GM19452 (cell line): ENCODE results near the gene GOLGA3.
"Not testable (repeated sequence)": the region's sequence is repeated elsewhere in the genome, so short reads cannot be mapped to it uniquely, and the experiment has no call there.

Source experiments
- ATAC-seq: cut with Tn5 transposase; IDR thresholded peaks from one replicate; pipeline ENCODE4 v1.9.1; 2021; ENCODE audit not compliant: unreplicated experiment

The GOLGA3 gene

DNA sequence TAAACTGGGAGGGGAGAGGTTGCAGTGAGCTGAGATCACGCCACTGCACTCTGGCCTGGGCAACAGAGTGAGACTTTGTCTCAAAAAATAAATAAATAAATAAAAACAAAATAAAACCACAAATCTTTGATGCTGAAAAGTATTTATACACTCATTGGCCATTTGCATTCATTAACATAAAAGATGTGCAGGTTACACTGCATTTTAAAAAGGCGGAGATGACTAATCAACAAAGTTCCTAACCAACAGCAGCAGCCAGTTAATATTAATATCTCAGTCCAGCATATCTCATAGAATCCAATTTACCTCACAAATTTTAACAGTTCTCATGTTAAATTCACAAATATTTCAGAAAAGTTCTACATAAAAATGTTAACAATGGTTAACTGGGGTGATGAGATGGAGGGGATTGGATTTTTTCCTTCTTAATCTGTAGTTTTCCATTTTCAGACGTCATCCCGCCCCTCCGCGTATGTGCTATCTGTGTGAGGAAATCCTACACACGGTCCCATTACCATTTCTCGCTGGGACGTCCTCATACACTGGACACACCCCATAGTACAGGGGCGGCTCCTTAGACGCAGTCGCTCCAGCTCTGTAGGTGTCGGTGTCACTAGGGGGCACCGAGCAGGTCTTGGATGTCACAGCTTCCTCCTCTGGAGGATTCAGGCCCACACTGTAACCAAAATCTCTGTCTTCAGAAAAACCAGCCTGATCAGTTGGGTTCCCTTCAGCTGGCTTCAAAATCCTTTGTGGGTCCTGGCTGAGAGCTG lies 74.3 kb downstream of the GOLGA3 start:
- no peak for ATAC-seq

DNA sequence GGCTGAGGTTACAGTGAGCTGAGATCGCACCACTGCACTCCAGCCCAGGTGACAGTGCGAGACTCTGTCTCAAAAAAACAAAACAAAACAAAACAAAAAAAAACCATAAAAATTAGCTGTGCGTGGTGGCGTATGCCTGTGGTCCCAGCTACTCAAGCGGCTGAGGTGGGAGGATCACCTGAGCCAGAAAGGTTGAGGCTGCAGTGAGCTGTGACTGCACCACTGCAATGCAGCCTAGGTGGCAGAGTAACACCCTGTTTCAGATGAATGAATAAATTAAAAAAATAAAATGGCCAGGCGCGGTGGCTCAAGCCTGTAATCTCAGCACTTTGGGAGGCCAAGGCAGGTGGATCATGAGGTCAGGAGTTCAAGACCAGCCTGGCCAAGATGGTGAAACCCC lies 75.0 kb downstream of the GOLGA3 start:
- ATAC-seq: not testable (repeated sequence)

DNA sequence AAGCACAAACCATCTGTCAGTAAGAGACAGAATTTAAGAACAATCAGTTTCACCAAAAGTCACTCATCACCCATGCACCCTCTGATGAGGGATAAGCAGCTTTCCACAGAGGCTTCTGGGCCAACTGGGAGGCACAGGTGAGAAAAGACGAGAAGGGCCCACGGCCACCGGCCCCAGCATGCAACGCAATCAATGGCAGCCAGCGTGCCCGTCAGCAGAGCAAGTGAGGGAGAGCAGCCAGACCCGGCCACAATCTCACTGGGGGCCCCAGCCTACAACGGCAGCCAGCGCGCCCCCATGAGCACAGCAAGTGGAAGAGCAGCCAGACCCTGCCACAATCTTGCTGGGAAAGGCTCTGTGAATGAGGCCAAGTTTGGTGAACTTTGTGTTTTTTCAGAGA lies 80.3 kb downstream of the GOLGA3 start:
- no peak for ATAC-seq

DNA sequence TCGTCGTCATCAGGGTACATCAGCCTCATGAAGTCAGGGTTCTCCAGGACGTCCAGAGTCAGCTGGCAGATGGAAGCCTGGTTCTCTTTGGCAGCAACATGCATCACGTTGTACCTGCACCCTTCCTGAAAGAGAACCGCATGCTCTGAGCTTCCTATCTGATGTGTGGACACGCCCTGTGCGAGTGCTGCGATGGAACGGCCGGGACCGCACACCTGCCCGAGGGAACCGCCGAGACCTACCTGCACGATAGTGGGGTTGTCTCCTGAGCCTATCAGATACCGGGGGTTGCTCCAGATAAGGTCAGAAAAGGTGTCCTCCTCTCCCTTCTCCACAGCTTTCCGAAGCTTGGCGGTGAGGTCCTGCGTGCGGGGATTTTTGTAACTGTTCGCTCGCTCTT lies 80.8 kb downstream of the GOLGA3 start:
- no peak for ATAC-seq

DNA sequence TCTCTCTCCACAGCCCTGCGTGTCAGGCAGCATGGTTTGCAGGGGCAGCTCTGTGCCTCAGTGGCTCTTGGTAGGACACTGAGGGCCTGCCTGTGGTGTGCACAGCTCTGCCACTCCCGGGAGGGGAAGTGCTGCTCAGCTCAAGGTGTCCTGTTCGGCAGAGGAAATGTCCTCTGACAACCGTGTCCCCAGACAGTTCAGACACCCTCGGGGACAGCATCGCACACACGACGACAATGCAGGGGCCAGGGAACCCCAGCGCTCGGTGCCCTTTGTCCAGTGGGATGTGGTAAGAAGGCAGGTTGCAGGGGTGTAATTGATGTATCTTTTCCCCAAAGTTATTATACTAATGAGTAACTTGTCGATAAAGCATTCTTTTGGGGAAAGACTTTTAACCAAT lies 81.3 kb downstream of the GOLGA3 start:
- no peak for ATAC-seq

DNA sequence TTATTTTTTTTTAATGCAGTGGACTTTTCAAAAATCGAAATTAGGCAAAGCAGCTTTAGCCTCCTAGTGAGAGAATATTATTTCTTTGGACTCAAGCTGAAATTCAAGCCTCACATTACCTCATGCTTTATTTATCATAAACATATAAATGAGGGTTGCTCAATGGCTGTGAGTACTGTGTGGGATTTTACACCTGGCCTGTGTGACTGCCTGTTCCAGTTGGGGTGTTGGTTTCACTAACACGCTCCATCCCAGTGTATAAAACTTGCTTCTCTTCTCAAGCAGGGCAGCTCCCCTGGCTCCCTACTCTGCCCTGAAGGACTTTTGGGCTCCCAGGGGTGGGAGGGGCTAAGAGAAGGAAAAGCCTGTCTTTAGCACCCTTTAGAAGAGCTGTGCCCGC lies 82.1 kb downstream of the GOLGA3 start:
- no peak for ATAC-seq

DNA sequence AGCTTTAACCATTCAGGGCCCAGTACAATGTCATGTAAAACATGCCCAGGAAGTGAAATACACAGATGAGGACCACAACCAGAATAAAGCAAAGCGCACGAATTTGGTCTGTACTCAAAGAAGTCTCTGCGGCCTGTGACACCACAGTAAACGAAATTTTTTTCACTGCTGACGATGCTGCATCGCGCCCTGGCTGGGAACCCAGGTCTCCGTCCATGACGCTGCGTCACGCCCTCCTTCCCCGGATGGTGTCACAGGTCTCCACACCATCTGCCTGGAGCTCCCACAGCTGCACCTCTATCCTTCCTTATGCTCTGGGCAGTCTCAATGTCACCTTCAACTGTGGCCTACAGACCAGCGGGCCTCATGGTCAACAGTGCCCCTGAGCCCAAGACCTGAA lies 84.8 kb downstream of the GOLGA3 start:
- ATAC-seq: no peak

DNA sequence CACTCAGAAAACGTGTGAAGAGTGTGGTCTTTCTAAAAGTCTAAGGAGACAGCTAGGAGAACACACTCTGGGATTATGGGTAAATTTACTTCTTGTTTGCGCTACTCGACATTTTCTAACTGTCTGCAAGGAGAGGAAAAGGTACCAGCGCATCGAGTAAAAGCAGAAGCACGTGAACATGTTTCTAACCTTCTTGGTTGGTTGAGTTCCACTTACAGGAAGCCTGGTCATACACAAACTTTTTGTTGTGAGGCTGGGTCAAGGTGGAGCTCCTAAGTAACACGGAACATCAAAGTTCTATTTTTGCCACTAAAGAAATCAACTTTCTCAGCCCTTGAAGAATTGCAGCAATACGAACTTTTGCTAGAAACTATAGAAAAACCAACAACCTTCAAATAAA lies 87.0 kb downstream of the GOLGA3 start:
- ATAC-seq: no peak

DNA sequence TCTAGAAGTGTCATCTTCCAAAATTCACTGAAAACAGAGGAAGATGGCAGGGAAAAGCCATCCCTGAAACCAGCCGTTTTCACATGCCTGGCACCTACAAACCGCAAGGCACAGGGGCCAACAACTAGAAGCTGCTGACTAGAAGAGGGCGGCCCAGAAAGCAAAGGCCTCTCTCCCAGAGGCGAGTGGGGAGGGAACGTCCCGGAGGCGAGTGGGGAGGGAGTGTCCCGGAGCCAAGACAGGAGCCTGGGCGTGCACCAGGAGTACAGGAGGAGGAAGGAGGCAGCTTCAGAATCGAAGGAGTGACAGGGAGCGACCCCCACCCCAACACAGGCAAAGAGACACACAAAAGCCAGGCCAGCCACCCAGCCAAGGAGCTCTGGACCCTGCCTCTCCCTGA lies 88.0 kb downstream of the GOLGA3 start:
- ATAC-seq: no peak

DNA sequence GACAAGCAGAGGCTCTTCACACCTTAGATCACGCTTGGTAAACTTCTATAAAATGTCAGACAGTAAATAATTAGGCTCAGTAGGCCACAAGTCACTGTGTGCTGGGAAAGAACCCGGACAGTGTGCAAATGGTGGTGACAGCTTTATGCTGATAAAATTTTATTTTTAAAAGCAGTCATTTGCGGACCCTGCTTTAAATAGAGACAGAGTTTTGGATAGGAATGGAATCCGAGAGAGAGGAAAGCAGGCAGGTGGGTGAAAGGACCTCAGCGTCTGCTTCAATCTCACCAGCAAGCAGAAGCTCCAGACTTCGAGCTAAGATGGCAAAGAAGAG lies 88.4 kb downstream of the GOLGA3 start:
- ATAC-seq: no peak

DNA sequence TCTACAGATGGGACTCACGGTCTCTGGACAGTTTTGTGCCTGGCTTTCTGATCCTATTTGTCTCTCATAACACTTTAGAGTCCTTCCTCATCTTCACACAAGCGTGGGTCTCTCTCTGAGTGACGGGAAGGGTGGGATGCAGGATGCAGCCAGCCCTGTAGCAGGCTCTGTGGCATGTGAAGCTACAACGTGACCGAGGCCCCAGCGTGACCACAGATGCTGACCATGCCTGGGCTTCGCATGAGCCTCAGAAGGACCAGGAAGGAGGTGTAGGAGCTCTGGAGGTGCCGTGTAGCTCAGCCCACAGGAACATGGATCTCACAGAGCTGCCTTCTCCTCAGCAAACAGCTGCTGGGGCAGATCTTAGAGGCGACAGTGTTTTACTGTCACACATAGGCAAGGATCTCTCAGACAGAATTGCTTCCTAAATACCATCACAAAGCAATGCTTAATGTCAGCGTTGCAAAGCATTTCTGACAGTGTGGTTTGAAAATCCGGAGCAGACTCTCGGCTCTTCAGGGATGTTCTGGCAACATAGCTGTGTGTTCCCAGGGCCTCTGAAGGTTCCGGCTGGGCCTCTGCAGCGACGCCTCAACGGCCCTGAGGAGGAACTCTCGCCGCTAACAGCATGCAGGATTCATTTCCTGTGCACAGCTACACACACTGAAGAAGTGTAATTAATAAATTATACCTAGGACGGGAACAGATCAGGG lies 88.9 kb downstream of the GOLGA3 start:
- no peak for ATAC-seq

DNA sequence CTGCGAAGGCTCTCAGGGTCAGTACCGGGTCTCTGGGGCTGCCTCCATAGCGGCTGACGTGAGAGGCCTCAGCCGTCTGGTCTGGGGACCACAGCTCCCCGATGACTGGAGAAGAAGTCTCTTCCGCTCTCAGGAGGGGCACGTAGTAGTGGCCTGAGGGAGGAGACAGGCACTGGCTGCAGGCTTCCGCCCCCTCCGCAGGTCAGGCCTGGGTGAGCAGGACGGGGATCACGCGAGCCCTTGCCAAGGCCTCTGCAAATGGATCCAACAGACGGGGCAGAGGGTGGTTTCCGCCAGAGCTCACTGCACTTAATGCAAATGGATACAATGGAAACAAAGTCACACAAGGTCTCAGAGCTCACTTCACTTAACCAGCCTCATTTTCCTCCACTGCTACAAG lies 91.8 kb downstream of the GOLGA3 start:
- ATAC-seq: no peak

DNA sequence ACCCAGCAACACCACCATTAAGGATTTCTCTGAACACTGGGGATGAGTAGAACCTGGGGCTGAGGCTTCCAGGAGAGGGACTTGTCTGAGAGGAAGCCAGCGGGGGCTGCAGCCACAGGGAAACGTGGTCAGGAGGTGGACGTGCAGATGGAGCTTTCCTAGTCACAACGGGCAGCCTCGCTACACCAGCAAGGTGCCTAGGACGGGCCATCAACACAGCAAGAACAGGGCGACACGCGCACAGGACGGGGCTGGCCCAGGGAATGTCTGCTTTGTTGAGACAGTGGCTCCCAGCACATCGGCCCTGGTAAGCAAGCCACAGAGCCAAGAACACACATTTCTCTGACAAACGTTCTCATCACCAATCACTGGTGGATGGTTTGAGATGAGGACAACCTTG lies 92.3 kb downstream of the GOLGA3 start:
- no peak for ATAC-seq

DNA sequence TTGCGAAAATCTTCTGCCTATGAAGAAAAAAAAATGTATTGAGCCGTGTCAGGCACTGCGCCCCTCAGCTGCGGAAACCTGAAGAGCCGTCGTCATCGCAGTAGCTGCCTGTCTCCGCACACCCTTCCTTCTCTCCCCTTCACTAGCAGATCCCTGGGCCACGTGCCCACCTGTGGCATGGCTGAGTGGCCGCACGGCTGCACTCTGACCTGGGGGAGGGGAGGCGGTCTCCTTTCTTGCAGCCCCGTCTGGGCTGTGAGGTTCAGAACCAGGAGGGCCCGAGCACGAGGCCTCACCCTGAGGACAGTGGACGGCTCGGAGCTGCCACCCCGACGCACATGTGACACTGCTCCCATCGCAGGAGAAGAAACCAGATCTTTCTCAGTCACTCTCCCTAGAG lies 93.2 kb downstream of the GOLGA3 start:
- no peak for ATAC-seq

DNA sequence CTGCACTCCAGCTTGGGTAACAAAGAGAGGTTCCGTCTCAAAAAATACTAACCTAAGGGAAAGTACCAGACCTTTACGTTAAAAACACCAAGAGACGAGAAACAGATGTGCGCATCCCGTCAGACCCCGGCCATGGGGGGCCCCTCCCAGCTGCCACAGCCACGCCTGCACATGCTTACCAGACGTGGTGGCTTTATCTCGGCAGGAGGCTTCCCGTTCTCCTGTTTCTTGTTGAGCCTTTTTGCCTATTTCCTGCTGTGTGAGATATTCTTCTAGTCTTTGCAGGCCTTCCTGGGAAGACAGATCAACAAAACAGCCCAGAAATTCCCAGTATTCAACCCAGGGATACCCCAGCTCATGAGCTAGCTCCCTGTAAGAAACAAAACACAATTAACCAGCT lies 94.5 kb downstream of the GOLGA3 start:
- ATAC-seq: no peak

DNA sequence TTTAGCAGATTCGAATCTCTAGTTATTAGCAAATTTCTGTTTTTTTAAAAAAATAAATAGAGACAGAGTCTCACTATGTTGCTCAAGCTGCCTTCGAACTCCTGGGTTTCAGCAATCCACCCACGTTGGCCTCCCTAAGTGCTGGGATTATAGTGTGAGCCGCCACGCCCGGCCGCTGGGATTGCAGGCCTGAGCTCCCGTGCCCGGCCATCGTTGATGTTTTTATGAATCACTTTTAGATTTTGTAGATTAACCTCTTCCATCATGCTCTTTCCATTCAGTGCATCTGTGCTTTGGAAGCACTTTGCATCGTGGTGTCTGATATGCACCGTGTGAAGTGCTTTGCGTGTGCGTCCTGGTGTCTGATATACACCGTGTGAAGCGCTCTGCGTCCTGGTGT lies 97.1 kb downstream of the GOLGA3 start:
- ATAC-seq: no peak

DNA sequence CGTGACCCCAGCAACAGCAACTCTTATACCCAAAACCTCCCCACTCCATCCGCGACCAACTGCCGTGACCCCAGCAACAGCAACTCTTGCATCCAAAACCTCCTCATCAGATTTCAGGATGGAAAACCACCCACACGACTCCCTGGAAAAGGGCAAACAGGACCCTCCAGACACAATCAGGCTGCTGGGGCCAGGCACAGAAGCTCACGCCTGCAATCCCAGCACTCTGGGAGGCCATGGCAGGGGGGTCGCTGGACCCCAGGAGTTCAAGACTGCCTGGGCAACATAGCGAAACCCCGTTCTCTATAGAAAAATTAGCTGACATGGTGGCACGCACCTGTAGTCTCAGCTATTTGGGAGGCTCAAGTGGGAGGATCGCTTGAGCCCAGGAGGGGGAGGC lies 98.3 kb downstream of the GOLGA3 start:
- no peak for ATAC-seq

DNA sequence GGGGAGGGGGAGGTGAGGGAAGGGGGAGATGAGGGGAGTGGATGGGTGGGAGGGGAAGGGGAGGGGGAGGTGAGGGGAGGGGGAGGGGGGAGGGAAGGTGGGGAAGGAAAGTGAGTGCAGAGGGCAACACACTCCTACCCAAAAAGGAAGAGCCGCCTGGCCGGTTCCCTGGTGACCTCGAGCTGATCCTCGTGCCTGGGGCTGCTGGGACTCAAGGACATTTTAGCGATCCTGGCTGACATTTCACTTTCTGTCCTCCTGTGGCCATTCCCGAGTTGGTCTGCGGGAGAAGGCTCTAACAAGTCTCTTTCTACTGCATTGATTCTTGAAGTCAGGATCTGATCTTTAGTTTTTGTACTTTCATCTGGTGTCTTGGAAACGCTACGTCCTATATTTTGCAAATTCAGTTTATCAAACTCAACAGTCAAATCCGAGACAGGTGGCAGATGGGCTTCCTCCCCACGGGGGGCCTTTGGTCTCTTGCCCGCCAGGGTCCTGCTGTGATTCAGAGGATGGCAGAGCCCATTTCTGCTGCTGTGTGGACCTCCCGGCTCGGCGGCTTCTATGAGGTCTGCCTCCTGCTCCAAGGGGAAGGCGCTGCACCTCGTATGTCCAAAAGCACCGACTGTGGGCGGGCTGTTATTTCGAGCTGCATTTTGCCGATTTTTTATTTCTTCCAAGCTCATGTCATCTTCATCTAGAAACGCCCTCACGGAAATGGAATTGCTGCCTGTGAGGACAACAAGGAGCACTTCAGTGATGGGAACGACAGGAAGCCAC lies 98.9 kb downstream of the GOLGA3 start:
- ATAC-seq: no peak

DNA sequence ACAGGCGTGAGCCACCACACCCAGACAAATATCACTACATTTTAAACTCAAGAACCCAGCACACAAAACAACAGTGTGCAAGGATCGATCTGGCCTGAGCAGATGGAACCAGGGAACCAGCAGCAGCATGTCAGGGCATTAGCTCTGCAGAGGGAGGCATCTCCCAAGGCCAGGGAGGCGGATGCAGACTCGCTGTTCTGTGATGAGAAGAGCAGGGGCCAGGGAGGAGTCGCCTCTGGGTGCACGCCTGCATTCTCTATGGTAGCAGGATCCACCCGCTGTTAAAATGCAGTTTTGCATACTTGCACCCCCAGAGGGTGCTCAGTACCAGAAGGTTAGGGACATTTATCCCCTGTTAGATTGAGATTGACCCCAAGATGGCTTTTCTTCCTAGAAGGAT lies 100.2 kb downstream of the GOLGA3 start:
- no peak for ATAC-seq

DNA sequence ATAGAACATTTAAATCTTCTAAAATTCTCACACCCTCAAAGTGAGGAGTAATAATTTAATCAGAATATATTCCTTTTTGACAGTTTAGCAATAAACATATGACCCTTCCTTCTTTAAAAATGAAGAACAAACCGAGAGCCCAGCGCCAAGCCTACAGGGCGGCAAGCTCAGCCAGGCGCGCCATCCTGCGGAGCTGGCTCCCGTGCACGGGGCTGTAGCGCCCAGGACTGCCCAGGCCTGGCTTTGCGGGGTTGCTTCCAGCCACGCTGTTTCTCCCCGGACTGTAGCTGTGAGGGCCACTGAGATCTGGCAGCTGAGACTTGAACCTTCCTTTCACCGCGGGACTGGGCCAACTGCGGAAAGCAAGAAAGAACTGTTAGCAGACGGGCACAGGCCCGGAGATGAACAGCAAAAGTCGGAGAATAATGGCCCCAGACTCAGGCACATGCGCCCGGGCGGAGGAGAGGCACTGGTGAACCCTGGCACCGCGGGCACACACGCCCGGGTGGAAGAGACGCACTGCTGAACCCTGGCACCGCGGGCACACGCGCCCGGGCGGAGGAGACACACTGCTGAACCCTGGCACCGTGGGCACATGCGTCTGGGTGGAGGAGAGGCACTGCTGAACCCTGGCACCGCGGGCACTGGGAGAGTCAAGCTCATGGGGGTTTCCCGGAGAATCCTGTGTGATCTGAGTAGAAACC lies 101.4 kb downstream of the GOLGA3 start:
- no peak for ATAC-seq

DNA sequence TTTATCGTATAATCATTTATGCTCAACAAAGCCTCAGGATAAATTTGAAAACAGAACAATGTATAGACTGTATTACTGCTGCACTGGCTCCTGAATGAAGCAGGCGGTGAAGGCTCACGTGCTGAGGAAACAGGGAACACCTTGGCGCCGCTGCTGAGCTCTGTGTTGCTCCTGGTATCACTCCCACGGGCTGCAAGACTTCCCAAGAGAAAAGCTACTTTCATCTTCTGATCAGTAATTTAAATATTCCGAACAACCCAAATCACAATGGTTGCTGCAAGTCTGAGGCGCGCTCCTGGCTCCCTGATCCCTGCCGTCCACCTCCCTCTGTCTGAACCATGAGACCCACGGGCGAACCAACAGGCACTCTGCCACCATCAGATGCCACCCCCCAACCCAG lies 102.3 kb downstream of the GOLGA3 start:
- ATAC-seq: no peak
